Neutrophil (primary cell): Measurements from ENCODE around the gene AFDN.

ENCODE experiments used
- H3K27ac ChIP-seq: fragments of 200-600 bp; sonication (generic); 2 replicates; pipeline ENCODE4 v1.5.1; 2016; ENCODE audit warnings: mild to moderate bottlenecking, moderate library complexity
- H3K27me3 ChIP-seq: fragments of 200-600 bp; sonication (generic); 2 replicates; pipeline ENCODE4 v1.6.0; 2016; ENCODE audit warnings: mild to moderate bottlenecking
- H3K36me3 ChIP-seq: fragments of 200-600 bp; sonication (generic); 2 replicates; pipeline ENCODE4 v1.5.1; 2017
- H3K4me1 ChIP-seq, 2 experiments: fragments of 200-600 bp in 1 of 2; sonication (generic) in 1 of 2; 1 replicate in 1 of 2; 2 replicates in 1 of 2; pipeline versions ENCODE4 v1.5.1 to v1.6.1; 2013 to 2016; ENCODE audit warnings: low read depth in 1 of 2, low read length in 1 of 2, mild to moderate bottlenecking in 1 of 2, moderate library complexity in 1 of 2; ENCODE audit not compliant: control insufficient read depth in 1 of 2, insufficient read depth in 1 of 2
- H3K4me3 ChIP-seq, 2 experiments: fragments of 200-600 bp in 1 of 2; sonication (generic) in 1 of 2; 1 replicate in 1 of 2; 2 replicates in 1 of 2; pipeline ENCODE4 v1.5.1; 2013 to 2016; ENCODE audit warnings: low read depth in 1 of 2, low read length in 1 of 2, mild to moderate bottlenecking in 1 of 2, moderate library complexity in 1 of 2
- H3K9me3 ChIP-seq: fragments of 200-600 bp; sonication (generic); 2 replicates; pipeline ENCODE4 v1.5.1; 2016
- TF ChIP-seq, protein P1 (sequence below): fragments of 200-600 bp; sonication (generic); IDR thresholded peaks from 2 replicates; pipeline ENCODE4 v1.5.1; 2016; ENCODE audit warnings: antibody characterized with exemption

The AFDN gene

DNA sequence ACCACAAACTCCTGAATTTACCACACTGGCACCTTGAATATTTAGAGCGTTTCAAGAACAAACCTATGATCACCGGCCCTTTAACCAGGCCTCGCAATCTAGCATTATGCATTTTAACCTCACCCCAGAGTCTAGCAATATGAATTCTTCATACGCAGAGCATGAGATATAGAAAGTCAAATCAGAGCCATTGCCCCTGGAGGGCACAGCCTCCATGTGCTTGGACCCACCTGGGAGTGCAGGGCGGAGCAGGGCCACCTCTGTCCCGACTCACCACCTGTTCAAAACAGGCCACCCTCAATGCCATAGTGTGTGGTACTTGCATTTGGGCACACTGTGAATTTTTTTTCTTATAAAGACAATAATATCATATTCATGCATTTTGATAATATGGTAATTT, 19.5 kb upstream of the AFDN start:
- TF ChIP-seq, protein P1, sequence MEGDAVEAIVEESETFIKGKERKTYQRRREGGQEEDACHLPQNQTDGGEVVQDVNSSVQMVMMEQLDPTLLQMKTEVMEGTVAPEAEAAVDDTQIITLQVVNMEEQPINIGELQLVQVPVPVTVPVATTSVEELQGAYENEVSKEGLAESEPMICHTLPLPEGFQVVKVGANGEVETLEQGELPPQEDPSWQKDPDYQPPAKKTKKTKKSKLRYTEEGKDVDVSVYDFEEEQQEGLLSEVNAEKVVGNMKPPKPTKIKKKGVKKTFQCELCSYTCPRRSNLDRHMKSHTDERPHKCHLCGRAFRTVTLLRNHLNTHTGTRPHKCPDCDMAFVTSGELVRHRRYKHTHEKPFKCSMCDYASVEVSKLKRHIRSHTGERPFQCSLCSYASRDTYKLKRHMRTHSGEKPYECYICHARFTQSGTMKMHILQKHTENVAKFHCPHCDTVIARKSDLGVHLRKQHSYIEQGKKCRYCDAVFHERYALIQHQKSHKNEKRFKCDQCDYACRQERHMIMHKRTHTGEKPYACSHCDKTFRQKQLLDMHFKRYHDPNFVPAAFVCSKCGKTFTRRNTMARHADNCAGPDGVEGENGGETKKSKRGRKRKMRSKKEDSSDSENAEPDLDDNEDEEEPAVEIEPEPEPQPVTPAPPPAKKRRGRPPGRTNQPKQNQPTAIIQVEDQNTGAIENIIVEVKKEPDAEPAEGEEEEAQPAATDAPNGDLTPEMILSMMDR, result no peak
- Histone ChIP-seq H3K4me3 (no peak overlapping the region), H3K27me3 (peaks cover 62% of the 10 kb centered on the region), H3K27ac (no peak overlapping the region), H3K9me3 (no peaks in the 10 kb centered on the region), H3K4me1 (no peaks in the 10 kb centered on the region), H3K36me3 (no peaks in the 10 kb centered on the region)

DNA sequence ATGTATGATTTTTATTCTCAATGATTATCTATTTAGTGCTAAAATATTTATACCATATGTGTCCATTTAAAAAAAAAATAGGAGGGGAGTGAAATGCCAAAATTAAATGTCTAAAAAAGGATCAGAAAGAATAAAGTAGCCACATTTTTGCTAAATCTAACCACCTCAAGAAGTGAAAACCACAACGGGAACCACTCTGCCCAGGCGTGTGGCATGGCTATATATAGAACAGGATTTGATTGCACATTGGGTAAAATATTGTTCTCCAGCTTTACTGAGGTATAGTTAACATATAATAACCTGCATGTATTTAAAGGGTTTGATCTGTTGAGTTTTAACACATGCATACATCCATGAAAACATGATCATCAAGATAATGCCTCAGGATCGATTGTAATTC, 19.0 kb upstream of the AFDN start:
- no peak overlapping the region for H3K4me3 ChIP-seq
- H3K27me3 ChIP-seq, result peaks cover 61% of the 10 kb centered on the region
- H3K27ac ChIP-seq, result no peak overlapping the region
- H3K4me1 ChIP-seq, result no peaks in the 10 kb centered on the region
- TF ChIP-seq, protein P1, result no peak
- no peaks in the 10 kb centered on the region for H3K36me3 ChIP-seq
- no peaks in the 10 kb centered on the region for H3K9me3 ChIP-seq

DNA sequence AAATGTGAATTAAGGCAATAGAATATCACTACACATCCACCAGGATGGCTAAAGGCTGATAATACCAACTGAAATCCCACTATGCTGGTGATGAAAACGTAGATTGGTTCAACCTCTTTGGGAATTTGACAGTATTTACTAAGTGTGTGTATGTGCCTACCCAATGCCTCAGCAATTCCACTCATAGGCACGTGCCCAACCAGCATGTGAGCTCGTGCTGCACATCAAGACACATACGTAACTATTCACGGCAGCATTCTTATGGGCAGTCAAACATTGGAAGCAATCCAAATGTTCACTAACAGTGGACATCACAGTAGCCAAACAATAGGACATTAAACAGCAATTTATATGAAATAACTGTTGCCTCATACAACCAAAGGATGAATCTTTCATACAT, 15.7 kb upstream of the AFDN start:
- Histone ChIP-seq H3K36me3 (no peaks in the 10 kb centered on the region), H3K27me3 (peaks cover 73% of the 10 kb centered on the region), H3K9me3 (no peaks in the 10 kb centered on the region), H3K4me3 (no peak overlapping the region), H3K4me1 (no peaks in the 10 kb centered on the region), H3K27ac (no peak overlapping the region)
- TF ChIP-seq, protein P1, result no peak

DNA sequence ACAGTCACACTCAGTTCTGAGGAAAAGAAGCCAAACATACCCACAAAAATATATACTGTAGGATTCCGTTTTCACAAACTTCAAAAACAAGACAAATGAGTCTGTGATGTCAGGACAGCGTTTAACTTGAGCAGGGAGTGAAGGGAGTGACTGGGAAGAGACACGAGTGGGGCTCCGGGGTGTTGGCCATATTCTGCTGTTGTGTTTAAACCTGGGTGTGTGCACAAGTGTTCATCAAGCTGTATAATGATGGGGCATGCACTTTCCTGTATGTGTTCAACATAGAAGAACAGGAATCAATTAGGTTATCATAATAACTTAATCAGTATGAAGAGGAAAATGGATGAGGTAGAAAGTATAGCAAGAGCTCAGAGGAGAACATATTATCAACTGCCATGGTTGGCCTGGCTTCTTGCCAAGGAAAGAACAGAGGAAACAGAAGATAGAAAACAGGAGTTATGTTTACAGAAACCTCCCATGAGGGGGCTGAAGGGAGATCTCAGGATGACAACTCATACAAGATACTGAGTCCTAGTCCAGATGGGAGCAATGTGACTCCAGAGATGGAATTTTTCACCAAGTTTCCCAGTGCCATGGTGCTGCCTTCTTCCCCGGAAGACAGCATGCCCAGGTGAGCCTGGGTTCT, 15.1 kb upstream of the AFDN start:
- no peaks in the 10 kb centered on the region for H3K4me1 ChIP-seq
- peaks cover 77% of the 10 kb centered on the region for H3K27me3 ChIP-seq
- H3K9me3 ChIP-seq, result no peaks in the 10 kb centered on the region
- TF ChIP-seq, protein P1, result no peak
- H3K36me3 ChIP-seq, result no peaks in the 10 kb centered on the region
- H3K27ac ChIP-seq, result no peak overlapping the region
- no peak overlapping the region for H3K4me3 ChIP-seq

DNA sequence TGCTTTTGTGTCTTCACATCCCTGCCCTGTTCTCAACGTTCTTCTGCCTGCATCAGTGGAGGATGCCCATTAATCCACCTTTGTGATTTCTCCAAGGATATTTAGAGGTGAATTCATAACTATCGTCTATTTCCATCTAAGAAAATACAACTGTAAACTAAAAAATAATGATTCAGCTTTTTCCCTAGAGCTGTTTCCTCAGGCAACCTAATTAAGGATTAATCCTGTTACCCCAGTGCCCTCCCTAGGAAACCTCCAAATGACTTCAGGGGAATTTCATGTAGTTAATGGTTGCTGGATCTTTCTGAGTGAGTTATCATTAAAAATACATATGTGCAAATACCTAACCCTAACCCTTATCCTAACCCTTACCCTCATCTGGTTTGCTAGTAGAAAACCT, 14.6 kb upstream of the AFDN start:
- no peaks in the 10 kb centered on the region for H3K9me3 ChIP-seq
- no peaks in the 10 kb centered on the region for H3K36me3 ChIP-seq
- H3K27me3 ChIP-seq, result peaks cover 79% of the 10 kb centered on the region
- H3K4me1 ChIP-seq, result no peaks in the 10 kb centered on the region
- TF ChIP-seq, protein P1, result no peak
- no peak overlapping the region for H3K4me3 ChIP-seq
- no peak overlapping the region for H3K27ac ChIP-seq
